Uterus (tissue), 4 donors: ENCODE results near the gene LIPA. TPM values are rescaled to one million over a fixed set of nuclear protein-coding genes. Genes with fewer than 3 reads are reported as not detected.

ENCODE experiments used
- DNase-seq, 2 donors: peaks; one replicate each; pipeline ENCODE4 v3.0.0-alpha.2; 2019 to 2020
- H3K27ac ChIP-seq, 2 donors: fragments of 200-600 bp; sonication (generic); 1 replicate in 1 of 2; 2 replicates in 1 of 2; pipeline ENCODE4 v1.5.1; 2016 to 2018
- H3K27me3 ChIP-seq, 2 donors: fragments of 200-600 bp; sonication (generic); one replicate each; pipeline ENCODE4 v1.5.1; 2018 to 2019; ENCODE audit warnings: control low read depth in 1 of 2
- H3K36me3 ChIP-seq, 2 donors: fragments of 200-600 bp; sonication (generic); one replicate each; pipeline ENCODE4 v1.5.1; 2019; ENCODE audit warnings: control low read depth in 1 of 2
- H3K4me1 ChIP-seq, 2 donors: fragments of 200-600 bp; sonication (generic); one replicate each; pipeline ENCODE4 v1.5.1; 2018 to 2019; ENCODE audit warnings: control low read depth in 1 of 2
- H3K4me3 ChIP-seq, 2 donors: fragments of 200-600 bp; sonication (generic); 1 replicate in 1 of 2; 2 replicates in 1 of 2; pipeline ENCODE4 v1.5.1; 2018 to 2019; ENCODE audit warnings: mild to moderate bottlenecking in 1 of 2
- H3K9me3 ChIP-seq, 2 donors: fragments of 200-600 bp; sonication (generic); one replicate each; pipeline ENCODE4 v1.5.1; 2019; ENCODE audit warnings: control low read depth in 1 of 2
- CTCF ChIP-seq, 4 experiments: fragments of 200-600 bp in 2 of 4; fragments of 450-650 bp in 2 of 4; sonication (generic) in 2 of 4; IDR thresholded peaks; one replicate each; pipeline ENCODE4 v1.5.1; 2016 to 2019; ENCODE audit warnings: antibody characterized with exemption in 4 of 4, mild to moderate bottlenecking in 2 of 4, moderate library complexity in 1 of 4
- POLR2A ChIP-seq, 2 donors: fragments of 450-650 bp; IDR thresholded peaks; one replicate each; pipeline ENCODE4 v1.6.1; 2016; ENCODE audit warnings: antibody characterized with exemption in 2 of 2, mild to moderate bottlenecking in 1 of 2, moderate library complexity in 1 of 2
- intact Hi-C: fragments of 100-400 bp; cut with DNase I; formaldehyde crosslinking; loops from one replicate; pipeline ENCODE4 v1.15.1; 2023; ENCODE audit warnings: low total_unique reads
- total RNA-seq, 4 donors: library from RNA; depleted of rRNA in 3 of 4; stranded (reverse); fragments of >200 nt in 3 of 4; gene quantifications; one replicate each; pipeline versions ENCODE4 v1.1.0 to v1.2.4, GENCODE V29; 2014 to 2023
- donor health status: DM: yes; HTN: yes; CAD: no.

Gene LIPA
- total RNA-seq, 4 donors from 2014 or later, result 40.0 to 63.1 (median 46.9) TPM

- Histone ChIP-seq H3K4me3 (no peak overlapping the region), H3K36me3 (no peaks in the 10 kb centered on the region), H3K27ac (peak overlapping the region; percentile 58 to 70), H3K27me3 (no peaks in the 10 kb centered on the region), H3K9me3 (no peaks in the 10 kb centered on the region), H3K4me1 (no peaks in the 10 kb centered on the region)
- no peak for DNase-seq
- intact Hi-C loops, result no loop called here
- TF ChIP-seq CTCF (IDR thresholded peaks at IDR 0.05) (no peak), POLR2A (IDR thresholded peaks at IDR 0.05) (no peak)
Observed at GRCh38 chr10:89263091-89263490, 11.5 kb upstream of the LIPA start.

GRCh38 chr10:89262086-89263051 lies 10.8 kb upstream of the LIPA start:
- no peaks in the 10 kb centered on the region for H3K36me3 ChIP-seq
- H3K9me3 ChIP-seq, result no peaks in the 10 kb centered on the region
- no peak overlapping the region for H3K4me3 ChIP-seq
- no peak for TF ChIP-seq CTCF (IDR thresholded peaks at IDR 0.05)
- TF ChIP-seq POLR2A (IDR thresholded peaks at IDR 0.05), result no peak
- no peaks in the 10 kb centered on the region for H3K27me3 ChIP-seq
- H3K4me1 ChIP-seq, result no peaks in the 10 kb centered on the region
- peak overlapping the region; percentile 58 to 70 for H3K27ac ChIP-seq
- no peak for DNase-seq
- intact Hi-C loops, result no loop called here

- DNase-seq, result no peak
- Histone ChIP-seq H3K4me1 (no peaks in the 10 kb centered on the region), H3K27me3 (no peaks in the 10 kb centered on the region), H3K9me3 (no peaks in the 10 kb centered on the region), H3K4me3 (no peak overlapping the region), H3K36me3 (no peaks in the 10 kb centered on the region), H3K27ac (no peak overlapping the region)
- intact Hi-C loops, result no loop called here
- TF ChIP-seq POLR2A (IDR thresholded peaks at IDR 0.05) (no peak), CTCF (IDR thresholded peaks at IDR 0.05) (no peak)
Observed at GRCh38 chr10:89258881-89259280, 7.3 kb upstream of the LIPA start.

GRCh38 chr10:89257581-89257980 lies 6.0 kb upstream of the LIPA start:
- Histone ChIP-seq H3K9me3 (no peaks in the 10 kb centered on the region), H3K27ac (no peak overlapping the region), H3K27me3 (no peaks in the 10 kb centered on the region), H3K4me1 (no peaks in the 10 kb centered on the region), H3K4me3 (no peak overlapping the region), H3K36me3 (no peaks in the 10 kb centered on the region)
- no peak for DNase-seq
- TF ChIP-seq POLR2A (IDR thresholded peaks at IDR 0.05) (no peak), CTCF (IDR thresholded peaks at IDR 0.05) (no peak)
- intact Hi-C loops, result no loop called here

- no peaks in the 10 kb centered on the region for H3K27me3 ChIP-seq
- no peak for DNase-seq
- H3K36me3 ChIP-seq, result no peaks in the 10 kb centered on the region
- intact Hi-C loops, result no loop called here
- TF ChIP-seq POLR2A (IDR thresholded peaks at IDR 0.05) (no peak), CTCF (IDR thresholded peaks at IDR 0.05) (no peak)
- no peaks in the 10 kb centered on the region for H3K4me1 ChIP-seq
- H3K4me3 ChIP-seq, result no peak overlapping the region
- H3K27ac ChIP-seq, result no peak overlapping the region
- H3K9me3 ChIP-seq, result no peaks in the 10 kb centered on the region
Observed at GRCh38 chr10:89256962-89257361, 5.4 kb upstream of the LIPA start.
